NCI-H2196 treated with DMSO at 0.1 percent for 48 hours (cell line): ENCODE data around the gene GNG7.
"Not testable (repeated sequence)": the region's sequence is repeated elsewhere in the genome, so short reads cannot be mapped to it uniquely, and the experiment has no call there.

Source experiments
- DNase-seq: peaks from one replicate; lab custom pipeline; 2025; ENCODE audit not compliant: unreplicated experiment; lab: John Stamatoyannopoulos, UW

Gene GNG7

GRCh38 chr19:2646866-2647535, 55.5 kb downstream of the GNG7 start:
- no peak for DNase-seq

DNA sequence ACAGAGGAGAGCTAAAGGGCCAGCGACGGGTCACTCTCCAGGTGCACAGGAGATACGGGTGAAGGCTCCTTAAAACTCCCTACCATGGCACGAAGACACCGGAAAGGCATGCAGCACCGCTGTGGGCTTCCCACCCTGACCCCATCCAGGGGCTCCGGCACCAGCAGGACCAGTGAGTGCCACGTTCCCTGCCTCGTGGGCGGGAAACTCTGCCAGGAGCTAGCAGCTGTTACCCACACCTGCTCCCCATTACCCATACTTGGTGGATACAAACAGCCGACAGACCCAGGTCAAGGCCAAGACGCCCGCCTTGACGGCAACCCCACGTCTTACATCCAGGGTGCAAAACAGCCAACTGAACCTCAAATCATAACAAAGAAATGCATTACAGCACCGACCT, 56.7 kb downstream of the GNG7 start:
- no peak for DNase-seq

- DNase-seq, result not testable (repeated sequence)
Observed at GRCh38 chr19:2643123-2643737, 59.3 kb downstream of the GNG7 start.

DNA sequence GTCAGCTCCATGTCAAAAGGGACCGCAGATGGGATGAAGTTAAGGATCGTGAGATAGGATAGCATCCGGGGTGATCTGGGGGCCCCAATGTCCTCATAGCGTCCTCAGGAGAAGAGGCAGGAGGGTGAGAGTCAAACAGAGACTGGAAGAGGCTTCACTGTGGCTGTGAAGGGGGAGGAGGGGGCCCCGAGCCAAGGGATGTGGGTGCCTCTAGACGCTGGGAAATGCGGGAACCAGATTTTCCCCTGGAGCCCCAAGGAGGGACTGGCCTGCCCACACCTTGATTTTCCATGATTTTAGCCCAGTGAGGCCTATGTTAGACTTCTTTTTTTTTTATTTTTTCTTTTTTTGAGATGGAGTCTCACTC, 61.2 kb downstream of the GNG7 start:
- no peak for DNase-seq

DNA sequence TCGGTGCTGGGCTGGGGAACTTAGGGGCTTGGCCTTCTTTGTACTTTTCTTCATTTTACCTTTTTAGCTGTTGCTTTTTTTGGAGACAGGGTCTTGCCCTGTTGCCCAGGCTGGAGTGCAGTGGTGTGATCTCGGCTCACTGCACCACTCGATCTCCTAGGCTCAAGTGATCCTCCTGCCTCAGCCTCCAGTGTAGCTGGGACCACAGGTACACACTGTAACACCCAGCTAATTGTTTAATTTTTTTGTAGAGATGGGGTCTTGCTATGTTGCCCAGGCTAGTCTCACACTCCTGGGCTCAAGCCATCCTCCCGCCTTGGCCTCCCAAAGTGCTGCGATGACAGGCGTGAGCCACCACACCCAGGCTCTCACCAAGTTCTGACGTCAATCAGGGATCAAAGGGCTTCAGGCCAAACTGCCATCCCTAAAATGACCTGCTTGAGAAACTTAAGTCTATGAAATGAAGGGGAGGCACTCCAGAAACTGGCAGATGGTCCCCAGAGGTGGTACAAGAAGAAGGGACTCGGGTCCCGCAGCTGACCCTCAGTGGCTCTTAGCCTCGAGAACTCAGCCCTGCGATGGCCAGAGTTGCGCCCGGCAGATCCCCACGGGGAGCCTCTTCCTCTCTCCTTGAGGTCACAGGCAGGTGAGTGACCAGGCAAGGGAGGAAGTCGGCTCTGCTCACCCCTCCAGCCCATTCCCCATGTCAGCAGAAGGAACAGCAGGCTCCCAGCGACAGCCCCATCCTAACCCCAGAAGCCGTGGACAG, 61.7 kb downstream of the GNG7 start:
- DNase-seq, result no peak

DNA sequence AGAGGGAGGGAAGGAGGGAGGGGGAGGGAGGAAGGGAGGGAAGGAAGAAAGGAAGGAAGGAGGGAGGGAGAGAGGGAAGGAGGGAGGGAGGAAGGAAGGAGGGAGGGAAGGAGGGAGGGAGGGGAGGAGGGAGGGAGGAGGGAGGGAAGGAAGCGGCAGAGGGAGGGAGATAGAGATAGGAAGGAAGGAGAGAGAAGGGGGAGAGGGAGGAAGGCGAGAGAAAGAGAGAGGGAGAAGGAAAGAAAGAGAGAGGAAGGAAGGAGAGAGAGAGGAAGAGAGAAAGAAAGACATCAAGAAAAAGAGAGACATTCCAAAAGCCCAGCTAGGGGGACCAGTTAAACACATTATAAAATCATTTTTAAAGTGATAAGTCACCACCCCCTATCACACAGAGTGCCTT, 62.5 kb downstream of the GNG7 start:
- no peak for DNase-seq

DNA sequence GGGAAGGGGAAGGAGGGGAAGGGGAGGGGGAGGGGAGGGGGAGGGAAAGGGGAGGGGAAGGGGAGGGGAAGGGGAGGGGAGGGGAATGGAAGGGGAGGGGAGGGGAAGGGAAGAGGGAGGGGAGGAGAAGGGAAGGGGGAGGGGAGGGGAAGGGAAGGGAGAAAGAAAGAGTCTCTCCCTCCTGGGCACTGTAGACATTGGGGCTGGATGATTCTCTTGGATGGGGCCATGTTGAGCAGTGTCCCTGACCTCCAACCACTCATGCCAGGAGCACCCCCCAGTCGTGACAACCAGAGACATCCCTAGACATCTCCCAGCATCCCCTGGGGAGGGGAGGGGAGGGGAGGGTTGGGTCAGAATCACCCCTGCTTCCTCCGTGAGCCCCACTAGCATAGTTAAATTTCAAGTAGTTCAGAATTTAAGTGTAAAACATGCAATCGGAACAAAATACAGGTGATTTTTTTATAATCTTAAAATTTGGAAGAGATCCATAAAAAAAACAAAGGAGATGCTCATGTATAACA, 64.0 kb downstream of the GNG7 start:
- no peak for DNase-seq

DNA sequence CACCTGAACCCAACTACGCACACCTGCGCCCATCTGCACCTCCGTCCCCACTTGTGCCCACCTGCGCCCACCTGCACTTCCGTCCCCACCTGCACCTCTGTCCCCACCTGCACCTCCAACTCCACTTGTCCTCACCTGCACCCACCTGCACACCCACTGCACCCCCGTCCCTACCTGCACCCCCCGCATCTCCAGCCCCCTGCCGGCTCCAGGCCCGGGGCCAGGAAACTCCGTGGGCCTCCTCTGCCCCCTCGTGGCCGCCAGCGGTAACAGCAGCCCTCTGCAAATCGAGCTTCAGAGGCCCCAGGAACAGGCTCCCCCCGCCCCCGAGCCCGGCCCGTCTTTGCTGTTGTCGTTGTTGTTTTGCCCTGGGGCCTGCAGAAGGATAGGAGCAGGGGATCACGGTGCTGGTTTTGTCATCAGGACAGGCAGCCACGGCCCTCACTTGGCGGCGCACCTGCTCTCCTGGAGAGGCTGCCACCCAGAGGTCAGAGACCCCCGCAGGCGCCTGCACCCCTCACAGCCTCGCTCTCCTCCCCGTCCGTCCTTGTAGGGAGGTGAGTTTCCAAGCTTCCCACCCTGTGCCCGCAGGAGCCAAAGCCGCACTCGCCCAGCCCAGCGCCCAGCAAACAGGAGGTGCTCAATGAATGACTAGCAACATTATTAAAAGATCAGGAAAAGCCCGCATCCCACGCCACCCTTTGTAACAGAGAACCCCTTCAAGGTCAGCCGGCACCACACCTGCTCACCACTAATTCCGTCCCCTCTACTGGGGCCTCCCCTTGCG, 65.4 kb downstream of the GNG7 start:
- no peak for DNase-seq

DNA sequence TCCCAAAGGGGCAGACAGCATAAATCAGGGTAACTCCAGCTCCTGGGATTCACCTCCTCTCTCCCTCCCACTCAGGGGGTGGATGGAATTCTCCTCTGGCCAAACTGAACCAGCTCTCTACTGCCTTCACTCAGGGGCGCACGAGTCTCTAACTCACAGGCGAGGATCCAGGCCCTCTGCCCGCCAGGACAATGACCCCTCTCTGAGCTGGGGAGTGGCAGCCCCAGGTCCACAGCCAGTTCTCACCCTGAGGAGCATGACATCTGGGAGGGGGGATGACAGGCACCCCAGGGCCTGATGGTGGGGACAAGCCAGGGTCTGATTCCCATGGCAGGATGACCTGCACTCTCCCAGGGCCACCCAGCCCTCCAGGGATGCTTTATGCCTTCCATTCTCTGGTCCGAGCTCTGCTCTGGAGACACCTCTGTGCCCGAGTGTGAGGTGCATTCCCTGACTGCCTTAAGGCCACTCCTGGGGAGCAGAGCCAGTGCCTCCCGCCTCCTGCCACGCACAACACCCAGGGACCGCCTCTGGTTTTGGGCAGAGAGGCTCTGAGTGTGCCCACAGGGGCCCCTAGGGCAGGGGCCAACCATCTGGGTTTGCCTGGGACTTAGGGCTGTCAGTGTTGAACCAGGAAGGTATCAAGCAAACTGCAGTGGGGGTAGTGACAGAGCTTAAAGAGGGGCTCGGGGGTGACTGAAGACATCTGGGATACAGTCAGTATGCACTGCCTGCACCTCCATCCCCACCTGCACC, 66.2 kb downstream of the GNG7 start:
- no peak for DNase-seq

GRCh38 chr19:2634960-2635359, 67.5 kb downstream of the GNG7 start:
- DNase-seq, result no peak

- DNase-seq, result no peak
Observed at GRCh38 chr19:2634228-2634951, 68.1 kb downstream of the GNG7 start.

- no peak for DNase-seq
Observed at GRCh38 chr19:2633693-2634075, 68.8 kb downstream of the GNG7 start.

DNA sequence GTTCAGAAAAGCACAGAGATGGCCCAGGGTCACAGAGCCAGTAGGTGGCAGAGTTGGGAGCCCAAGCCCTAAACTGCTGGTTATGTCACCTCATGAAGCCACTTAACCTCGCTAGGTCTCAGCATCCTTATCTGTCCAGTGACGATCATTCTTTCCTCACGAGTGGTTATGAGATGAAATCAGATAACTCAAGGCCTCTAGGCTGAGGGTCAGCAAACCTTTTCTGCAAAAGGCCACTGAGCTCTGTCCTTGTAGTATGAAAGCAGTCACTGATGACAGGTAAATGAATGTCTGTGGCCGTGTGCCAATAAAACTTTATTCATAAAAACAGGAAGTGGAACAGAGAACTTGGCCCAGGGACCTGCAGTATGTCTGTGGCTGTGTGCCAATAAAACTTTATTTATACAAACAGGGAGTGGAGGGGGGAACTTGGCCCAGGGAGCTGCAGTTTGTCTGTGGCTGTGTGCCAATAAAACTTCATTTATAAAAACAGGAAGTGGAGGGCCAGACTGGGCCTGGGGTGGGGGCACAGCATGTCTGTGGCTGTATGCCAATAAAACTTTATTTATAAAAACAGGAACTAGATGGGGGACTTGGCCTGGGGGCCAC, 71.2 kb downstream of the GNG7 start:
- no peak for DNase-seq

DNA sequence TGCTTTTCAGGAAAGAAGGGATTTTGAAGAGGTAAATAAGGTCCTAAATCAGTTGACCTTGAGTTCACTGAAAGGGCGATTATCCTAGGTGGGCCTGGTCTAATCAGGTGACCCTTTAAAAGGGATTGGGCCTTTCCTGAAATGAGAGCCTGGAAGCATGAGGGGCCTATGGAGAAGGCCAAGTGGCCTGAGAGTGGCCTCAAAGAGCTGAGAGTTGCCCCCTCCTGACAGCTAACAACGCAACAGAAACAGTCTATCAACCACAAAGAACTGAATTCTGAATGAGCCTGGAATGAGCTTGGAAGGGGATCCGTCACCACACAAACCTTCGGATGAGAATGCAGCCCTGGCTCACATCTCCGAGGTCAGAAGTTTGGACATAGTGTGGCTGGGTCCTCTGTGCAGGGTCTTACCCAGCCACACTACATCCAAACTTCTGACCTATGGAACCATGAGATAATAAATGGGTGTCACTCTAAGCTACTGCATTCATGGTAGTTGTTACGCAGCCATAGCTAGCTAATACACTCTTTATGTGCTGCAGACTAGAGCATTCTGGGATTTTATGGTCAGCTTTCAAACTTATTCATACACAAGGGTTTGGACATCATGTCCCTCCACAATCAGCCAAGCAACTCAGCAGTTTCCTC, 72.0 kb downstream of the GNG7 start:
- no peak for DNase-seq

GRCh38 chr19:2629491-2630351, 72.8 kb downstream of the GNG7 start:
- no peak for DNase-seq

DNA sequence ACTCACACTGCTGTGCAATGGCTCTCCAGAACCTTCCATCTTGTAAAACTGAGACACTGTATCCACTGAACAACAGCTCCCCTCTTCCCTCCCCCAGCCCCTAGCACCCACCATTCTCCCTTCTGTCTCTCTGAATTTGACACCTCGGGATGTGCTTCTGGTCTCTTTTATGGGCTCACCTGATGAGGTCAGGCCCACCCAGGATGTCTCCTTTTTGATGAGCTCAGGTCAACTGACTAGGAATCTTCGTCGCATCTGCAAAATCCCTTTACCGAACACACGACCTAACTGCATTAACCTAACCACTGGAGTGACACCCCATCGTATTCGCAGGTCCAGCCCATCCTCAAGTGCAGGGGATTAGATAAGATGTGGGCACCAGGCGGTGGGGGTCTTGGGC, 73.9 kb downstream of the GNG7 start:
- no peak for DNase-seq

DNA sequence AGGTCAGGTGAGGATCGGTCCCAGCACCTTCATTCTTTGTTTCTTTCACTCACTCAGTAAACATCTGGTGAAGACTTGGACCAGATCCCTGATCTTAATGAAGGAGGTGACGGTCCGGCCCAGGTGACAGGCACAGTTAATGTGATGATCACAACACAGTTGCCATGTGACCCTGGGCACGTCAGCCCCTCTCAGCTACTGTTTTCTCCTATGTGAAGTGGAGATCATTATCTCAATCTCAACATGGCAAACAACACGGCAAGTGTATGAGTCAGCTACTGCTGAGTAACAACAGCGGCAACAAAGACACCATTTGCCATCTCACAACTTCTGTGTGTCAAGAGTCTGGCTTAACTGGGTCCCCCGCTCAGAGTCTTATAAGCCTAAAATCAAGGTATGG, 74.6 kb downstream of the GNG7 start:
- no peak for DNase-seq

GRCh38 chr19:2627319-2627829, 75.1 kb downstream of the GNG7 start:
- DNase-seq, result no peak
